GM18517 (cell line): ENCODE measurements around the gene PIK3R2.

Experiments
- ATAC-seq: cut with Tn5 transposase; IDR thresholded peaks from one replicate; pipeline ENCODE4 v1.9.1; 2021; ENCODE audit warnings: mild to moderate bottlenecking, moderate library complexity; ENCODE audit not compliant: unreplicated experiment

Gene PIK3R2

DNA sequence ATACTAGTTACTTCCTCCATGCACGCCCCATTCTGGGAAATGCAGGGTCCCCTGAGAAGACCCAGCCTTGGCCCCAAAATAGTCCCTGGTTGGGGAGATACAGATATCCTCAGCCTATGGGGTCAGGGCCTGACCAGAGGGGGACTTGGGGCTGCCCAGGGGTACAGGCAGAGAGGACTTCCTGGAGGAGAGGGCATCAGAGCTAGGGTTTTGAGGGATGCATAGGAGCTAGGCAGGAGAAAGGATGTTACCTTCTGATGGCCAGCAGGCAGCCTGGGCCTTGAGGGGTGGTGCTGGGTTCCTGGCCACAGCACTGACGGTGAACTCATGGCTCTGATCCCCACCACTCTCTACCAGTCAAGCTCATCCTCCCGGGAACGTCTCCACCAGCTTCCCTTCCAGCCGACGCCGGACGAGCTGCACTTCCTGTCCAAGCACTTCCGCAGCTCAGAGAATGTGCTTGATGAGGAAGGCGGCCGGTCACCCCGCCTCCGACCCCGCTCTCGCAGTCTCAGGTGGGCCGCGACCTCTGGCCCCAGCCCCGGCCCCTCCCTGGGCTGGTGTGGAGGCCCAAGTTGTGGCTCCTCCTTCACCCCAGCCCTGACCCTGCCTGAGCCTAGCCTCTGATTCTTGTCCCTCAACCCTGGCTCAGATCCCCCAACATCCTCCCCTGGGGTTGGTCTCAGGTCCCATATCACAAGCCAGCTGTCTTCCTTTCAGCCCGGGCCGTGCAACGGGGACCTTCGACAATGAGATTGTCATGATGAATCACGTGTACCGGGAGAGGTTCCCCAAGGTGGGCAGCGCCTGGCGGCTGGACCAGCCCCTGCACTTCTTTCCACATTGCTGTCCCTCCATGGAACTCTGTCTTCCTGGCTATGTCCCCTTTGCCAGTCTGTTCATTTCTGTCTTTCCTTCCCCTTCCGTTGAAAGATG lies 29.8 kb upstream of the PIK3R2 start:
- ATAC-seq = no peak

DNA sequence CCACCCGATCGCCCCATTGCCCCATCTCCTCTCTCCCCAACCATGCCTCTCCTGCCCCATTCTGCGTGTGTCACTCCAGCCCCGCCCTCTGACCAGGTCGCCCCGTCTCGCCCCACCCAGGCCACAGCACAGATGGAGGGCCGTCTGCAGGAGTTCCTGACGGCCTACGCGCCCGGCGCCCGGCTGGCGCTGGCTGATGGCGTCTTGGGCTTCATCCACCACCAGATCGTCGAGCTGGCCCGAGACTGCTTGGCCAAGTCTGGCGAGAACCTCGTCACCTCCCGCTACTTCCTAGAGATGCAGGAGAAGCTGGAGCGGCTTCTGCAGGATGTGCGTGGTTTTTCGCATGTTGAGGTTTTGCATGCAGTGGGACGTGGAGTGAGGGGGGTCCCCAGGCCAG lies 29.1 kb upstream of the PIK3R2 start:
- no peak for ATAC-seq

- ATAC-seq = no peak
These were observed 26.9 kb upstream of the PIK3R2 start for GRCh38 chr19:18126097-18126496.

DNA sequence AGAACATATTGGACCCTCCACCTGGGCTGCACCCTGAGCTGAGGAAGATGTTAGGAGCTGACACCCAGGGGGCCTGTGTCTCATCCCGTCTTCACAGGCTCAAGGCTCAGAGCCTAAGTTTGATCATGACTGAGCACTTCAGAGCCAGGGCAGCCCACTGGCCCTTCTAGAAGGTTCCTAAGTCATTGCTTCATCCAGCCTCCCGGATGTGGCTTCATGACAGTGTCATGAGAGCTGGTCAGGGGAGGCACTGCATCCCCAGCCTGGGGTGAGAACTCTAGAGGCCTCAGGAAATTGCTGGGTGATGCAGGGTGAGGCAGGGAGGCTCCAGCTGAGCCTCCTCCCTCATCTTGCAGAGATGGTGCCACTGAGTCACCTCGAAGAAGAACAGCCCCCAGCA lies 24.9 kb upstream of the PIK3R2 start:
- no peak for ATAC-seq

GRCh38 chr19:18128805-18129204 lies 24.2 kb upstream of the PIK3R2 start:
- no peak for ATAC-seq

- ATAC-seq = no peak
These were observed 22.3 kb upstream of the PIK3R2 start for GRCh38 chr19:18130523-18131242.

- ATAC-seq = no peak
These were observed 20.9 kb upstream of the PIK3R2 start for GRCh38 chr19:18131841-18132596.

GRCh38 chr19:18135712-18136584 lies 17.0 kb upstream of the PIK3R2 start:
- no peak for ATAC-seq

- no peak for ATAC-seq
These were observed 15.7 kb upstream of the PIK3R2 start for GRCh38 chr19:18137242-18137641.

DNA sequence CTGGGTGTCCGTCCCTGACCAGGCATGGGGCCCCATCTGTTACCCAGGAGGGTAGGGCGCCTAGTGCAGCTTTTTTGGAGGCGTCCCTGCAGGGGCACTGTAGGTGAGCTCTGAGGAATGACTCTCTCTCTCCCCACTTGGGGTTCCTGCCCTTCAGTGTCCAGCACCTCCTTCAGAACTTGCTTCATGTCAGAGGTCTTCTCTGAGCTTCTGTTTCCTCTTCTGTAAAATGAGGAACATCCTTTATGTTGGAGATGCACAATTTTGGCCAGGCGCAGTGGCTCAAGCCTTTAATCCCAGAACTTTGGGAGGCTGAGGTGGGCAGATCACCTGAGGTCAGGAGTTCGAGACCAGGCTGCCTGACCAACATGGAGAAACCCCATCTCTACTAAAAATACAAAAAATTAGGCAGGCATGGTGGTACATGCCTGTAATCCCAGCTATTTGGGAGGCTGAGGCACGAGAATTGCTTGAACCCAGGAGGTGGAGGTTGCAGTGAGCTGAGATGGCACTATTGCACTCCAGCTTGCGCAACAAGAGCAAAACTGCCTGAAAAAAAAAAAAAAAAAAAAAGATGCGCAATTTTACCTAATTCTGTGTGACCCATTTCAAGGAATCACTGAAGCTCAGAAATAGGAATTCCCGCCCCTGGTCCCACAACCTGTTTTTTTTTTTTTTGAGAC lies 15.2 kb upstream of the PIK3R2 start:
- no peak for ATAC-seq

DNA sequence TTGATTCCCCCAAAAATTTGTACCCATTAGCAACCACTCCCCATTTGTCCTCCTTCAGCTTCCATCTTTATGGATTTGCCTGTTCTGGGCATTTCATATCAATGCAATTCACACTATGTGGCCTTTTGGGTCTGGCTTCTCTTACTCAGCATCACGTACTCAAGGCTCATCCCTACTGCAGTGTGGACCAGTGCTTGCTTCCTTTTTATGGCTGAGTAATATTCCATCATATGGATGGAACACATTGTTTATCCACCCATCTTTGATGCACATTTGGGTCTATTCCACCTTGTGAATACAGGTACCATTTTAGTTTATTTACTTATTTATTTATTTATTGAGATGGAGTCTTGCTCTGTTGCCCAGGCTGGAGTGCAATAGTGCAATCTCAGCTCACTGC lies 12.5 kb upstream of the PIK3R2 start:
- ATAC-seq = no peak

- no peak for ATAC-seq
These were observed 11.9 kb upstream of the PIK3R2 start for GRCh38 chr19:18141031-18141430.

- ATAC-seq = no peak
These were observed 9.1 kb upstream of the PIK3R2 start for GRCh38 chr19:18143902-18144301.

GRCh38 chr19:18144361-18144760 lies 8.6 kb upstream of the PIK3R2 start:
- ATAC-seq = no peak

GRCh38 chr19:18144906-18145305 lies 8.1 kb upstream of the PIK3R2 start:
- ATAC-seq = no peak

GRCh38 chr19:18145391-18145999 lies 7.5 kb upstream of the PIK3R2 start:
- ATAC-seq = no peak

DNA sequence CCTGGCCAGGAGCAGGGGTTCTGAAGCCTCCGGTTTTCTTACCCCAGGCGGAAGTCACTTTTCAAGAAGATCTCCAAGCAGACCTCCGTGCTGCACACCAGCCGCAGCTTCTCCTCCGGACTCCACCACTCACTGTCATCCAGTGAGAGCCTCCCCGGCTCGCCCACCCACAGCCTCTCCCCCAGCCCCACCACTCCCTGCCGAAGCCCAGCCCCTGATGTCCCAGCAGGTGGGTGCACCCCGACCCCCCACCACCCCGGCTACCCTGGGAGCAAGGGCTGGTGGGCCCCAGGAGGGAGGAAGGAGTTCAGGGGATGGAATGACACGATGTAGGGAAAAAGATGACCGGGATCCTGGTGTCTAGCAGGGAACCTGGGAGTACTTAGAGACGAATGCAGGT lies 5.6 kb upstream of the PIK3R2 start:
- ATAC-seq = no peak

DNA sequence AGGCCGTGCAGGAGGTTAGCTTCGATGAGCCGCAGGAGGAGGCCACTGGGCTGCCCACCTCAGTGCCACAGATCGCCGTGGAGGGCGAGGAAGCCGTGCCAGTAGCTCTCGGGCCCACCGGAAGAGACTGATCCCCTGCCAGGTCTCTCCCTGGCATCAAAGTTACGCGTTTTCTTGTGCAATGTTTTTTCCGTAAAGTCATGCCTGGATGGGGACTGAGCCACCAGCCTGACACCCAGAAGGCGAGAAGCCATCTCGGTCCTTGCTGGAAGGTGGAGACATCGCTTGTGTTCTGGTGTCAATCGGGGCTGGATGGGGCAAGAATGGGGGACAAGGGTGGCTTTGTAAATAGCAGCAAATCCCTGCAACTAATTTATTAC lies 3.4 kb upstream of the PIK3R2 start:
- no peak for ATAC-seq

- ATAC-seq = no peak
These were observed 2.0 kb upstream of the PIK3R2 start for GRCh38 chr19:18150776-18151624.
